GM21360 (cell line): ENCODE measurements around the gene CNTN6.

Experiments
- ATAC-seq: cut with Tn5 transposase; IDR thresholded peaks from one replicate; pipeline ENCODE4 v1.9.1; 2021; ENCODE audit warnings: mild to moderate bottlenecking, moderate library complexity; ENCODE audit not compliant: unreplicated experiment

The CNTN6 gene

DNA sequence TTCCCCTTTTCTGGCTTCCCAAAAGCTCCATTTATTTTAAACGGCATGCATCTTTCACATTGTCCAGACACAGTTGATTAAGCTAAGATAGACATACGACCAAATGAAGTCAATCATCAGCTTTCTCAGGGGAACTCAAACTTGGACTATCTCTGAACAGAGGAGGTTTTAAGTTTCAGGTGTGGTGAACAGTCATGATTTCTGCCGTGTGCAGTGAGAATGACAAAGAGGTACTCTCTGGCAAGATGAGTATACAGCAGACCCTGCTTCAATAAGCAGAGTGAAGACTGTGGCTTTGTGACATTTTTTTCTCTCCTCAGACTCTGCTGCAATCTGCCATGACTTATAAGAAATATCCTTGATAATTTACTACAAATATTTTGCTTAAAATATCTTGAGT, 307.7 kb downstream of the CNTN6 start:
- ATAC-seq, result no peak

DNA sequence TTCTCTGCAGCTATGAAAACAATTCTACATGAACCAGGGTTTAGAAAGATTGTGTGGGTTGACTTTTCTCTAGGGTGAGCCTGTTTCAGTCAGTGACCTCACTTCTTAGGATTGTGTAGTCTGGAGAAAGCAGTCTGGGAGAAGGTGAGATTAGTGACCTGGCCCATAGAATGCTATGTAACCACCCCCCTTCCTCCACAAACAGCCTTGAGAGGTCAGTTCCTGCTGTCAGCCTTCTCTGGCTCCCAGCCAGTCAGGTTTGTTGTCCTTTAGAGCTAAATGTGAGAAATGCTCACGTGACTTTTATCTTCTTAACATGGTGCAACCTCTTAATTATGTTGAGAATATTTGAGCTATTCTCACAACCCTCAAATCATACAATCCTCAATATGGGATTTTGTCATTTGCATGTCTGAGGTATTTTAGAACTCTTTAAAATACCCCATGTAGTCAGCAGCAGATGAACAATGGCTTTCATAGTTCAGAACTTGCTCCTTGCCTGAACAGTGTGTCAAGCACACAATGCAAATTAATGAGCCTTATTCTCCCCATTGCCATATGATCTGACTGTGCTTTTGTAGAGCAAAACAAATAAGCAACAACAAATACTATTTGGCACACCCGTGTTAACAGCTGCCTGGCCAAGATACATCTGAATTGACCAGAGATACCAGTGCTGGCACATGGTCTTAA, 311.6 kb downstream of the CNTN6 start:
- ATAC-seq, result no peak

DNA sequence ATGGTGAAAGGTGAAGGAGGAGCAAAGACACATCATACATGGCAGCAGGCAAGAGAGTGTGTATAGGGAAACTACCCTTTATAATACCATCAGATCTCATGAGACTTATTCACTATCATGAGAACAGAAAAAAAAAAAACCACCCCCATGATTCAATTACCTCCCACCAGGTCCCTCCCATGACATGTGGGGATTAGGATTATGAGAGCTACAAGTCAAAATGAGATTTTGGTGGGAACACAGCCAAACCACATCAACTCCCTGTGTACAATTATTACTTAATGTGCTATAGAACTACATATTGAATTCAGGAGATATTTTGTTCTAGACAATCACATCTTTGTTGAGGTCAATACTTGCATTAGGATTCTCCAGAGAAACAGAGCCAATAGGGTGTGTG, 313.4 kb downstream of the CNTN6 start:
- no peak for ATAC-seq

DNA sequence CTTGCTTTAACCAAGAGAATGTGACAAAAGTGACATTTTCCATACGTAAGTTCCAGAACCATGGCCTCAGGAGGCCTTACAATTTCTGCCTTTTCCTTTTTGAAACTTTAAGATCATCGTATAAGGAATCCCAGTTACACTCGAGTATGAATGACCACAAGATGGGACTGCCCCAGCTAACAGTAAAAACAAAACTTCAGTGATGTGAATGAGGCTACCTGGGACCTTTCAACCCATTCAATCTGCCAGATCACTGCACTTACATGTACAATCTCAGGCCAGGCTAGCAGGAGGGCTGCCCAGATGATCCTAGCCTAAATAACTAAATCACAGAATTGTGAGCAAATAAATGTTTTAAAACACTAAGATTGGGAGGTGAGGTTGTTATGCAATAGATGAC, 328.8 kb downstream of the CNTN6 start:
- no peak for ATAC-seq

DNA sequence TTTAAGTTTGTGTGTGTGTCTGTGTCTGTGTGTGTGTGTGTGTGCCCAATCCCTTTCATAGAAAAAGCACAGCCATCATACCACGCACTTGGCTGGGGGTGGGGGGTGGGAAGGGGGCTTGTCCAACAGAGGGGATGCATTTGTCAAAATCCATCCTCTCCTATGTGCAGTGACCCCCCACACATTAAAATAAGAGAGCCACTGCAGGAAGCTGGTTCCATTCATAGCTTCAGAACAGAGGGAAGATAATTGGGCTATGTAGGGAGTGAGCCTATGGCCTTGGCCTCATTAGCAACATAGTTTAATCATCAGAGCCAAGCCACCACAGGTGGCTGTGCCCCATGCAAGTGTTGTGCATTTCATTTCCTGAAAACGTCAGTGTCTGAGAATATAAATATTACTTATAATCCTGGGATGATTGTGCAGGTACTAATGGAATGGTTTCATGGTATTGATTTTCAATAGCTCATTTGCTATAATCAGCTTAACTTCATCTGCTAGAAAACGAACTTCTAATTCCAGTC, 330.8 kb downstream of the CNTN6 start:
- ATAC-seq, result no peak

DNA sequence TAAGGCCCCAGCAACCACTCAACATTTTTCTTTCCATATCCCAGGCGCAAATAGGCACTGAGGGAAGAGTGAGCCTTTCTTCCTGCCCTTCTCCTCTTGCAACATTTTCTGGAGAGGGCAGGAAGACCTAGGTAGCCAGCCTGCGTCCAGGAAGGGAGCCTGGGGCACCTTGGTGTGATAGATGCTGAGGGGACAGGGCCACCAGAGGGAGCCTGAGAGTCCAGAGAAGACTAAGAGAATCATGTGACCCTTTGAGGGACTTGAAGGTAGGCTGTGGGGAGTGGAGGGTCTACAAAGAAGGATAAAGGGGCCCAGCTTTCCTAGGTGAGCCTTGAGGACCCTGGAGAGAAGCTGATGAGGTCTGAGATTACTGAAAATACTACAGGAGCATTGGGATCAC, 346.6 kb downstream of the CNTN6 start:
- no peak for ATAC-seq

DNA sequence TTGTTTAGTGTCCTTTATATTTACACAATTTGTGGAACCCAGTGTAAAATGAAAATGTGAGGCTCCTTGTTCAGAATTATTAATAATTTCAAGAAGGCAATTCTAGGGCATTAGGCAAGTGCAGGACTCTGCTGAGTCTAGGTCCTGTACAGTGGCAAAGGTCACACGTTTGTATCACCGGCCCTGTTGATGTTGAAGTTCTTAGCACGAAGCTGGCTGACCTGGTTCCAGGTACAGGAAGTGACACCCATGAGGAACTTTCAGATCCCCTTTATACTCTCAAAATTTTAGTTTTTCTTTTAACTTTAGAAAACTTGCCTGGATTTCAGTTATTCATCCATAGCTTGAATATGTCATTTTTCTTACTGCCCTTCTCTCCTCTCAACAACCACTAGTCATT, 349.4 kb downstream of the CNTN6 start:
- no peak for ATAC-seq

DNA sequence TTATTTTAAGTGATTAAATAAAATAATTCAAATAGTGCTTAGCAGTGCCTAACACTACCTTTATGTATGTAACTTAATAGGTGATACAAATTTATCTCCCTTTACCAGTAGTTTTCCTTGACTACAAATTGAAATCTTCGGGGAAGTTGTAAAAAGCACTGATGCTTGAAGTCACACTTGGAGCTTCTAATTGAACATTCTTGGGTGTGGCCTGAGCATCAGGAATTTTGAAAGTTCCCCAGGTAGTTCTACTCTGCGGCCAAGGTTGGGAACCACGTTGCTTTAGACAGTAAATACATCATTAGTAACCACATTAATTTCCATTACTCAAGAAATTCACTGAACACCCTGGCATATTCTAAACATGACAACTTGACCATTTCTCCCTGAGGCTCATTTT, 351.4 kb downstream of the CNTN6 start:
- ATAC-seq, result no peak

DNA sequence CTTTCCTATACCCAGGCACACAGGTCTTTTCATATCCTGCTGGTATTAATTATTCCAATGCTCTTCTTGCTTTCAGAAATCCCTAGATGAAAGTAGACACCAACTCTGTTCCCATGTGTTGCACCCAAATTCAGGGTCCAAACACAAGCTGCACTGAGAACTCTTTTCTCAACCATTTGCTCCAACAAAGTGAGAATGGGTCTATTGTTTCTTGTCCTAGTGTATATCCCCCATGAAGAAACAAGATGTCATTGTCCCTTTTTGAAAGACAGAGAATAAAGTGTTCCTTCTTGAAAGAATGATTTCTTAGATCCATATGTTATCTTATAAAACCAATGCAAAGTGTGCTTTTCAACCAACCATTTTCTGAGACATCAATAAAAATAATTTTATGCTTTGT, 353.7 kb downstream of the CNTN6 start:
- ATAC-seq, result no peak

DNA sequence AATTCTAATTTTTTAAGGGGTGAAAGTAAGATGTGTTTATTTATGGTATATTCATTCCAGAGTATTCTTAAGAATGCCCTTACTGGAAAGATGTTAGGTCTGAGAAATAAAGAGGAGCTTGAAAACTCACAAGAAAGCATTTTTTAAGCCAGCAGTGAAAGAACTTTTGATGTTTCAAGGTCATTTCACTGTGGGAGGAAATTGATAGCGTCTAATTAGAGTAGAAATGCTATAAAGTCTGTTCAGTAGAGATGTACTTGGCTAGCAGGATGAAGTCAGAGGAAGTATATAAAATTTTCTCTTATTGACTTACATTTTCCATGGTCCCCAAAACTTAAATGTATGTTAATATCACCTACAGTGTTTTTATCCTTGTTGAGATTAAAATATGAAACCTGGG, 354.6 kb downstream of the CNTN6 start:
- no peak for ATAC-seq

DNA sequence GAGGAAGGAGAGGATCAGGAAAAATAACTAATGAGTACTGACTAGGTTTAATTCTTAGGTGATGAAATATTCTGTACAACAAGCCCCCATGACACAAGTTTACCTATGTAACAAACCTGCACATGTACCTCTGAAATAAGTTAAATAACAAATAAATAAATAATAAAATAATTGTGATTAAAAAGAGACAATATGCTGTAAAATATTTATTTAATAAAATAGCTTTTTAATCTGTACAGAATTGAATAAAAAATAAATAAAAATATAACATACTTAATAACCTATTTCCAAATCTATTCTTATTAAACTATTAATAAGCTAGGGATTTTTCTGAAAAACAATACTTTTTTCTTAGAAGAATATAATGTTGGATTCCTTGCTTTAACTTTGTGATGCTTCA, 355.6 kb downstream of the CNTN6 start:
- ATAC-seq, result no peak
